Measurements from ENCODE around the gene PRR15L.
"Not testable (repeated sequence)": the region's sequence is repeated elsewhere in the genome, so short reads cannot be mapped to it uniquely, and the experiment has no call there.

The PRR15L gene

GRCh38 chr17:47957591-47958490, at the start of gene PRR15L:
Gene PRR15L, minus strand, starts transcription at chr17:47957883. Its CDS starts 4,649 bp downstream, at chr17:47953234.
- Mint-ChIP-seq H3K9me3 (ENCODE audit: low read depth) (no peaks in the 10 kb centered on the region), H3K27ac (no peak within 1 kb of the TSS), H3K4me3 (no peak within 1 kb of the TSS), H3K27me3 (no peaks in the 10 kb centered on the region), H3K36me3 (no peaks in the 10 kb centered on the region), H3K4me1 (ENCODE audit: low read depth) (no peaks in the 10 kb centered on the region)

DNA sequence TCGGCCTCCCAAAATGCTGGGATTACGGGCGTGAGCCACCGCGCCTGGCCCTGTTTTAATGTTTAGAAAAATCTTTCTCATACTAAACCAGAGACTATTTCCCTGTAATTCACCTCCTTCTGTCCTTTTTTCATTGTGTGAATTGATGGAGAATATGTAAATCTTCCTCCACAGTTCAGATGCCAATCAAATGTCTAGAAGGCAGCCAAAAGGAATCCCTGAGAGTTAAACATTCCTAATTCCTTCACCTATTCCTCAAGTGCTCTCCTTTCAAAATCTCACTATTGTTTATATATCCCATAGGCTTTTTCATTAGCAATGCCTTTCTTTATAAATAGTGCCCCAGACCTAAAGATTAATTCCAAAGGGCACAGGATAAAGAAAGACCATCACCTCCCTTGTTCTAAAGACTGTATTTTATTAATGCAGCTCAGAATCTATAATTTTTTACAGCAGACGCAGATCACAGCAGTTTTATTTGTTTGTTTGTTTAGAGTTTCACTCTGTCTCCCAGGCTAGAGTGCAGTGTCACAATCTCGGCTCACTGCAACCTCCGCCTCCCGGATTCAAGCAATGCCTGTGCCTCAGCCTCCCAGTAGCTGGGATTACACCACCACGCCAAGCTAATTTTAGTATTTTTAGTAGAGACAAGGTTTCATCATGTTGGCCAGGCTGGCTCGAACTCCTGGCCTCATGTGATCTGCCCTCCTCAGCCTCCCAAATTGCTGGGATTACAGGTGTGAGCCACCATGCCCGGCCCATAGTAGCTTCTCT, 49.4 kb upstream of the PRR15L start:
- H3K27me3 Mint-ChIP-seq: peaks cover 18% of the 10 kb centered on the region

GRCh38 chr17:48004983-48005382, 47.3 kb upstream of the PRR15L start:
- Mint-ChIP-seq H3K27me3 (peaks cover 7% of the 10 kb centered on the region), H3K36me3 (no peaks in the 10 kb centered on the region), H3K9me3 (ENCODE audit: low read depth) (no peaks in the 10 kb centered on the region), H3K4me3 (no peak overlapping the region), H3K27ac (no peak overlapping the region), H3K4me1 (ENCODE audit: low read depth) (no peaks in the 10 kb centered on the region)

More for the DNA sequence above, 49.4 kb upstream of the PRR15L start:
- H3K4me3 Mint-ChIP-seq: no peak overlapping the region
- no peaks in the 10 kb centered on the region for H3K36me3 Mint-ChIP-seq
- H3K9me3 Mint-ChIP-seq (ENCODE audit: low read depth): no peaks in the 10 kb centered on the region
- no peak overlapping the region for H3K27ac Mint-ChIP-seq
- peaks cover 8% of the 10 kb centered on the region for H3K4me1 Mint-ChIP-seq (ENCODE audit: low read depth)

- no peaks in the 10 kb centered on the region for H3K4me1 Mint-ChIP-seq (ENCODE audit: low read depth)
- no peak overlapping the region for H3K27ac Mint-ChIP-seq
- no peaks in the 10 kb centered on the region for H3K9me3 Mint-ChIP-seq (ENCODE audit: low read depth)
- H3K36me3 Mint-ChIP-seq: no peaks in the 10 kb centered on the region
- no peak overlapping the region for H3K4me3 Mint-ChIP-seq
- H3K27me3 Mint-ChIP-seq: peaks cover 7% of the 10 kb centered on the region
Observed at GRCh38 chr17:48003417-48004151, 45.9 kb upstream of the PRR15L start.

DNA sequence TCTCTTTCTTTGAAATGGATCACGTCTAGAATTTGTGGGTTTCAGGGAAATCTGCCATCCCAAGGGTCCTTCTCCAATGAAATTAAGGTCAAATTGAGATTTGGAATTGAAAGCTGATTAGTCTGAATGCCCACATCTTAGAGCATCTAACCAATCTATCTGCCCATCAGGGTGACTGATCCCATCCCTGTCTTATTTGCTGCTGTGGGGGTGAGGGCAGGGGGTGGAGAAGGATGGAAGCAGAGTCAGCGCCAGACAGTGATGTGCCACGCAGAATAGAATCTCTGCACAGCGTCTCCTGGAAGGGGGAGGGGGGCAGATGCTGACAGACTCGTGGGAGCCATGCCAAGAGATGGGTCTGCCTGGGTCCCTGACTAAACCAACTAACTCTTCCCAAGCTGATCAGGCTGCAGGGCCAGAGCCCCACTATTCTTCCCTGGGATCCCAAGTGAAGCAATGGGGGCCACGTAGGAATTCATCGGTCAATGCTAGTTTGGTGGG, 45.3 kb upstream of the PRR15L start:
- H3K27ac Mint-ChIP-seq: peak overlapping the region; percentile 1
- H3K9me3 Mint-ChIP-seq (ENCODE audit: low read depth): no peaks in the 10 kb centered on the region
- peaks cover 7% of the 10 kb centered on the region for H3K27me3 Mint-ChIP-seq
- H3K36me3 Mint-ChIP-seq: no peaks in the 10 kb centered on the region
- H3K4me1 Mint-ChIP-seq (ENCODE audit: low read depth): no peaks in the 10 kb centered on the region
- H3K4me3 Mint-ChIP-seq: no peak overlapping the region

DNA sequence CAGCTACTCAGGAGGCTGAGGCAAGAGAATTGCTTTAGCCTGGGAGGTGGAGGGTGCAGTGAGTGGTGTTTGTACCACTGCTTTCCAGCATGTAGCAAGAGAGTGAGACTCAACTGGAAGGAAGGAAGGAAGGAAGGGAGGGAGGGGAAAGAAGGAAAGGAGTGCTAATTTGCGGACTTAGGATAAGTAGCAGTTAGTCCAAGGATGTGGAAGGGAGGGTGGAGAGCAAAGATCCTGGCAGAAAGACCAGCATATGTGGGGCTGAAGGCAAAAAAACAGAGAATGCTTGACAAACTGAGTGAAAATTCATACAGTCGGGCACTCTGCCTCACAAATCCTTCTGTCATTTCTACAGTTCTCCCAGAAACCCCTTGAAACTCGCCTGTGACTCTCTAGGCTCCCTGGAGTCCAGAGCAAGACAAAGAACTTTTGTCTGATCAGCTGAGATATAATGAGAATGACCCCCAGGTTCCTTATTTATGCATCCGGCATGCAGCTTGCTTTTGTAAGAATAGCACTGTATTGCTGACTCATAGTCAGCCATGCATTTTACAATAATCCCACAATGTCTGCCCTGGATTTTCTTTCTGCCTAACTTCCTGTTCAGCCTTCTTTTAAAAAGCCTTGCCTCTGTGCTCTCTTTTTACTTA, 44.7 kb upstream of the PRR15L start:
- H3K4me3 Mint-ChIP-seq: no peak overlapping the region
- peaks cover 7% of the 10 kb centered on the region for H3K27me3 Mint-ChIP-seq

GRCh38 chr17:48001657-48002056, 44.0 kb upstream of the PRR15L start:
- not testable (repeated sequence) for H3K27me3 Mint-ChIP-seq; H3K4me3 Mint-ChIP-seq; H3K36me3 Mint-ChIP-seq; H3K27ac Mint-ChIP-seq; H3K4me1 Mint-ChIP-seq (ENCODE audit: low read depth); H3K9me3 Mint-ChIP-seq (ENCODE audit: low read depth)

More for the DNA sequence above, 44.7 kb upstream of the PRR15L start:
- Mint-ChIP-seq H3K4me1 (ENCODE audit: low read depth) (no peaks in the 10 kb centered on the region), H3K9me3 (ENCODE audit: low read depth) (no peaks in the 10 kb centered on the region), H3K36me3 (no peaks in the 10 kb centered on the region), H3K27ac (no peak overlapping the region)

DNA sequence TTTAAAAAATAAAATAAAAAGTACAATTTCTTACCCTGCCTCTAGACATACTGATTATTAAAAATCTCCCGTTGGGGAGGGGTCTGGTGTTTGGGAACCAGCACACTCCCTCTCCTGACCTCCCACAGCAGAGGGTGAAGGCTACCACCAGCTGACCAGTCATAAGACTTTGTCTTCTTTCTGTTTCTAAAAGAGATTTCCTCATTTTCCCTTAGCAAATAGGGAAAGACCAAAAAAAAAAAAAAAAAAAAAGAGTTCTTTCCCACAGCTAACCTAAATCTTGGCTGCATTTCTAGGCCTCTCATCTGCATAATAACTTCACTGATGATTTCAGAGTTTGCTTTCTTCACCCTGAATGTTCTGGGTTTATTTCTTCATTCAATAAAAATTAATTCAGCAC, 43.5 kb upstream of the PRR15L start:
- Mint-ChIP-seq H3K27ac (no peak overlapping the region), H3K4me3 (no peak overlapping the region), H3K4me1 (ENCODE audit: low read depth) (no peaks in the 10 kb centered on the region), H3K36me3 (no peaks in the 10 kb centered on the region), H3K27me3 (peaks cover 2% of the 10 kb centered on the region), H3K9me3 (ENCODE audit: low read depth) (no peaks in the 10 kb centered on the region)

- peak overlapping the region; percentile 46 for H3K27ac Mint-ChIP-seq
- H3K4me1 Mint-ChIP-seq (ENCODE audit: low read depth): no peaks in the 10 kb centered on the region
- no peak overlapping the region for H3K4me3 Mint-ChIP-seq
- no peaks in the 10 kb centered on the region for H3K9me3 Mint-ChIP-seq (ENCODE audit: low read depth)
- H3K36me3 Mint-ChIP-seq: no peaks in the 10 kb centered on the region
- H3K27me3 Mint-ChIP-seq: peaks cover 2% of the 10 kb centered on the region
Observed at GRCh38 chr17:47999582-47999981, 41.9 kb upstream of the PRR15L start.

- Mint-ChIP-seq H3K4me3 (no peak overlapping the region), H3K9me3 (ENCODE audit: low read depth) (no peaks in the 10 kb centered on the region), H3K36me3 (no peaks in the 10 kb centered on the region), H3K27ac (no peak overlapping the region), H3K27me3 (no peaks in the 10 kb centered on the region), H3K4me1 (ENCODE audit: low read depth) (no peaks in the 10 kb centered on the region)
Observed at GRCh38 chr17:47998044-47998443, 40.4 kb upstream of the PRR15L start.

DNA sequence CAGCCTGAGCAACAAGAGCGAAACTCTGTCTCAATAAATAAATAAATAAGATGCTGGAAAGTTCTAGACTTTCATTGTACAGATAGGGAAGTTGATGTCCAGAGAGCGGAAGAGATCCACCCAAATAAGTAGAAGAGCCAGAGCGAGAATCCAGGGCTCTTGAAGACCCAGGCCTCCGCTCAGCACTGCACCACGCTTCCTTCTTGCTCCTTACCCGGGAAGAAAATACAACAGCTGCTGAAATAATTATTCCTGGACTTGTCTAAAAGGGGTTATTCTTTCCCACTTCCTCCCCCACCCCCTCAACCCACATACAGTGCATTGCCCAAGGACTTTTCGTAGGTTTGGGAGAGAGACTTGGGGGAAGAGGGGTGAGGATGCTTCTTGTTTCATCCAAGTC, 39.9 kb upstream of the PRR15L start:
- Mint-ChIP-seq H3K4me3 (no peak overlapping the region), H3K4me1 (ENCODE audit: low read depth) (no peaks in the 10 kb centered on the region), H3K27me3 (no peaks in the 10 kb centered on the region), H3K36me3 (no peaks in the 10 kb centered on the region), H3K9me3 (ENCODE audit: low read depth) (no peaks in the 10 kb centered on the region), H3K27ac (no peak overlapping the region)

DNA sequence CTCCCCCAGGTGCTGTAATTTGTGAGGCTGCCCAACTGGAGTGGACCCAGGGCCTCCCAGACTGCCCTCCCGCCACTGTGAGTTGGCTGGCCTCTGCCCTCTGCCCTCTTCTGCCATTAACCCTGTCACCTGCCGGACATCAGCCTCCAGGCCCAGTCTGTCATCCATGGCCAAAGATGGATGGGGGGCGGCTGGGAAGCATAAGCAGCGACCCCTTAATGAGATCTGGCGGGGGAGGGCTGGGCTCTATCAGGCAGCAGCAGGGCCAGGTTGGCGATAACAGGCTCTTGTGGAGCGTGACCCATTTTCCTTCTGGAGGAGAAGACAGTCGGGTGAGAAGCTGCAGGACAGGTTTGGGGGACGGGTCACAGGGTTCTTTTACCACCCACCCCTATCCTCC, 38.5 kb upstream of the PRR15L start:
- Mint-ChIP-seq H3K27me3 (no peaks in the 10 kb centered on the region), H3K9me3 (ENCODE audit: low read depth) (no peaks in the 10 kb centered on the region), H3K4me3 (no peak overlapping the region), H3K4me1 (ENCODE audit: low read depth) (no peaks in the 10 kb centered on the region), H3K36me3 (no peaks in the 10 kb centered on the region), H3K27ac (no peak overlapping the region)

- Mint-ChIP-seq H3K4me1 (ENCODE audit: low read depth) (no peaks in the 10 kb centered on the region), H3K27me3 (no peaks in the 10 kb centered on the region), H3K4me3 (no peak overlapping the region), H3K9me3 (ENCODE audit: low read depth) (no peaks in the 10 kb centered on the region), H3K36me3 (no peaks in the 10 kb centered on the region), H3K27ac (no peak overlapping the region)
Observed at GRCh38 chr17:47995241-47995935, 37.7 kb upstream of the PRR15L start.

- H3K4me3 Mint-ChIP-seq: no peak overlapping the region
- no peaks in the 10 kb centered on the region for H3K36me3 Mint-ChIP-seq
- H3K27me3 Mint-ChIP-seq: no peaks in the 10 kb centered on the region
- no peaks in the 10 kb centered on the region for H3K4me1 Mint-ChIP-seq (ENCODE audit: low read depth)
- H3K27ac Mint-ChIP-seq: no peak overlapping the region
- no peaks in the 10 kb centered on the region for H3K9me3 Mint-ChIP-seq (ENCODE audit: low read depth)
Observed at GRCh38 chr17:47994724-47995123, 37.0 kb upstream of the PRR15L start.

Data from activated naive CD8-positive, alpha-beta T cell (primary cell).